Transverse colon (tissue), 4 donors: ENCODE measurements around the gene PSPH.

ENCODE experiments used
- POLR2A ChIP-seq: fragments of 450-650 bp; IDR thresholded peaks from one replicate; pipeline ENCODE4 v1.6.1; 2016; ENCODE audit warnings: antibody characterized with exemption, mild to moderate bottlenecking, moderate library complexity
- POLR2AphosphoS5 ChIP-seq, 3 donors: sonication (generic); formaldehyde crosslinking; IDR thresholded peaks; one replicate each; pipeline ENCODE4 v1.6.1; 2016; ENCODE audit warnings: antibody characterized with exemption in 3 of 3
- TF ChIP-seq, protein P1 (sequence below), 5 experiments: fragments of 200-600 bp in 3 of 5; fragments of 450-650 bp in 2 of 5; sonication (generic) in 3 of 5; IDR thresholded peaks; 1 replicate in 2 of 5; 2 replicates in 3 of 5; pipeline ENCODE4 v1.5.1; 2016 to 2017; ENCODE audit warnings: antibody characterized with exemption in 5 of 5, inconsistent platforms in 3 of 5, mild to moderate bottlenecking in 2 of 5, moderate library complexity in 1 of 5

- TF ChIP-seq, protein P1, sequence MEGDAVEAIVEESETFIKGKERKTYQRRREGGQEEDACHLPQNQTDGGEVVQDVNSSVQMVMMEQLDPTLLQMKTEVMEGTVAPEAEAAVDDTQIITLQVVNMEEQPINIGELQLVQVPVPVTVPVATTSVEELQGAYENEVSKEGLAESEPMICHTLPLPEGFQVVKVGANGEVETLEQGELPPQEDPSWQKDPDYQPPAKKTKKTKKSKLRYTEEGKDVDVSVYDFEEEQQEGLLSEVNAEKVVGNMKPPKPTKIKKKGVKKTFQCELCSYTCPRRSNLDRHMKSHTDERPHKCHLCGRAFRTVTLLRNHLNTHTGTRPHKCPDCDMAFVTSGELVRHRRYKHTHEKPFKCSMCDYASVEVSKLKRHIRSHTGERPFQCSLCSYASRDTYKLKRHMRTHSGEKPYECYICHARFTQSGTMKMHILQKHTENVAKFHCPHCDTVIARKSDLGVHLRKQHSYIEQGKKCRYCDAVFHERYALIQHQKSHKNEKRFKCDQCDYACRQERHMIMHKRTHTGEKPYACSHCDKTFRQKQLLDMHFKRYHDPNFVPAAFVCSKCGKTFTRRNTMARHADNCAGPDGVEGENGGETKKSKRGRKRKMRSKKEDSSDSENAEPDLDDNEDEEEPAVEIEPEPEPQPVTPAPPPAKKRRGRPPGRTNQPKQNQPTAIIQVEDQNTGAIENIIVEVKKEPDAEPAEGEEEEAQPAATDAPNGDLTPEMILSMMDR (IDR thresholded peaks at IDR 0.05): no peak
- no peak for TF ChIP-seq POLR2A
- no peak for TF ChIP-seq POLR2AphosphoS5 (IDR thresholded peaks at IDR 0.05)
Observed at GRCh38 chr7:55966851-55967250, 84.4 kb downstream of the PSPH start.
